Measurements from ENCODE around the gene STAT1.
"Not testable (repeated sequence)": the region's sequence is repeated elsewhere in the genome, so short reads cannot be mapped to it uniquely, and the experiment has no call there.

Gene STAT1

GRCh38 chr2:191006297-191006696 lies 7.7 kb downstream of the STAT1 start:
- DNase-seq, result no peak

DNA sequence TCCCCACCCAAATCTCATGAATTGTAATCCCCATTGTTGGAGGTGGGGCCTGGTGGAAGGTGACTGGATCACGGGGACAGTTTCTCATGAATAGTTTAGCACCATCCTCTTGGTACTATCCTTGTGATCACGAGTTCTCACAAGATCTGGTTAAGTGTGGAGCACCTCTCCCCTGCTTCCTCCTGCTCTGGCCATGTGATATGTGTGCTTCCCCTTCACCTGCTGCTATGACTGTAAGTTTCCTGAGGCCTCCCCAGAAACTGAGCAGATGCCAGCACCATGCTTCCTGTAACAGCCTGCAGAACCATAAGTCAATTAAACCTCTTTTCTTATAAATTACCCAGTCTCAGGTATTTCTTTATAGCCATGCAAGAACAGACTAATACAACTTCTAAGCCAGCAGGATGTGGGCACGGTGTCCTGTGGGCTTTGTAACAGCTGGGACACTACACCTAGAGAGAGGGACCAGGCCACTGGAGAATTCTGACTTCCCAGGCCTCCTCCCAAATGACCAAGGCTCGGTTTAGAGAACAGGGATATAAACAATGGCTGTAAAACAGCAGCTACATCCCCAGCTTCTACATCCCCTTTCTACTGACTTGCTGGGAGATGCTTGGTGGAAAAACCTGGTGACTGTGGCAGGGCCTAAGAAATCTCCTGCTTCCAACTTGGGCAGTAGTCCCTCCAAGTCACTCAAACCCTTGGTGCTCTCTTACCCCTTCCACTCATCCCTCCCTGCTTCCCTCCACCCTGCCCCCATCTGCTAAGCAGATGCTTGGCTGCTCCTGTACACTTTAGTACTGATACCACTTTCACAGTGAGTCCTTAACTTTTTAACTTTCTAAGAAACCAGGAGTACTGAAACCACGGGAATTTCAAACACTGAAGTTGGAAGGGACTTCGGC lies 10.3 kb downstream of the STAT1 start:
- no peak for DNase-seq

DNA sequence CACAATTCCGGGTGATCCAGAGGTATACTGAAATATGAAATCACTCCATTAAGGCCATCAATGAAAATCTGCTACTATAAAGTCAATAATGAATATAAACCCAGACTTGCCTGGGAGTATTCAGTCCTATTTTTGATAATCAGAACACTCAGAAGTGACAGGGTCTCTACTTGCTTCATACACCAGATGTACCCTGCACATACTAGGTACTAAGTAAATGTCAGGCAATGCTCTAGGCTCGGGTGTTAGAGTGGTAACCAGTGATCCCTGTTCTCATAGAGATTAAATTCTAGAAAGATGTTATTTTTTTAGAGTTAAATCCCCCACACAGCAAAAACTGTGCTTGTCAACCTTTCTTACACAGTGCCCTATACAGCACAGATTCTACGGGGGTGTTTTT lies 12.3 kb downstream of the STAT1 start:
- DNase-seq, result no peak

- DNase-seq, result no peak
Observed at GRCh38 chr2:191001032-191001431, 12.9 kb downstream of the STAT1 start.

DNA sequence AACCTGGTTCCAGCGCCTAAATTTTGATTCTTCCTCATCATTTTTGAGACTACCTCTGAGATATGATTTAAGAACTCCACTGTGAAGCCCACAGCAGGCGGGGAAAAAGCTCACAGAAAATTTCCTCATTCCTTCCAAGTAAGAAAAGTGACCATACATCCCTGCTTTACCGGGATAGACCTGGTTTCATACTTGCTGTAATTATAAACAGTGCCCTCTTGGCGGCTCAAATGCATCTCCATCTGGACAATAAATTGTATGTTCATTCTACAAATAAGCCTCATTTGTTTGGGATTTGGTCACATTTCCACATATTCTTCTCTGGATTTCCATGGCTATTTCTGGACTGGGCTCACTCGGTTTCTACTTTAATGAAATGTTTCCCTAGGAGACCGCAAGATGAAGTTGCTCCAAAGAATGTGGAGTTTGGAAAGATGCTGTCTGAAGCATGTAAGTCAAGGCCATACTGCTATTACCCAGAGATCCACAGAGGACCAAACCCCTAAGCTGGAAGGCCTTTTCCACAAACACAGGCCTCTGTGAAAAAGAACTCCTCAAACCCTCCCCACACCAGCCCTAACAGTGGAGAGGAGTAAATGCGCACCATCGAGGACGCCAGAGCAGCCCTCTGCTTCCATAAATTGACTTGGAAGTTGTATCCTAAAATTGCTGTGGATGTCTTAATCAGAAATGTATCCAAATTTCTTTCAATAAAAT lies 13.9 kb downstream of the STAT1 start:
- DNase-seq, result no peak

DNA sequence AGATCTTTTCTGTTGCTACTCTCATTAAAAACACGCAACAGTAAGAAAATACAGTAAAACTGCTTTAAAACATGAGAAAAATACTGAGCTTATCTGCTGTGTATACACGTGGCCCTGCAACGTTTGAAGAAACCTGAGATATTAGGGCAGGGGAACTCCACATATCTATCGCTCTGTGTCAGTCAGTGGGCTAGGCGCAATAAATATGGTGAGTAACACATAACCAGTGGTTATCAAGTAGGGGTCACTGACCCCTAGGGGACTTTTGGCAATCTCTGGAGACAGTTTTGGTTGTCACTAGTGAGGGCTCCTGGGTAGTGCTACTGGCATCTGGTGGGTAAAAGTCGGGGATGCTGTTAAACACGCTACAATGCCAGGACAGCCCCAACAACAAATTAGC lies 14.9 kb downstream of the STAT1 start:
- no peak for DNase-seq

GRCh38 chr2:190997526-190998113 lies 16.4 kb downstream of the STAT1 start:
- DNase-seq, result no peak

- DNase-seq, result no peak
Observed at GRCh38 chr2:190996947-190997346, 17.0 kb downstream of the STAT1 start.

- DNase-seq, result no peak
Observed at GRCh38 chr2:190996338-190996946, 17.5 kb downstream of the STAT1 start.

GRCh38 chr2:190995315-190995714 lies 18.7 kb downstream of the STAT1 start:
- DNase-seq, result not testable (repeated sequence)

DNA sequence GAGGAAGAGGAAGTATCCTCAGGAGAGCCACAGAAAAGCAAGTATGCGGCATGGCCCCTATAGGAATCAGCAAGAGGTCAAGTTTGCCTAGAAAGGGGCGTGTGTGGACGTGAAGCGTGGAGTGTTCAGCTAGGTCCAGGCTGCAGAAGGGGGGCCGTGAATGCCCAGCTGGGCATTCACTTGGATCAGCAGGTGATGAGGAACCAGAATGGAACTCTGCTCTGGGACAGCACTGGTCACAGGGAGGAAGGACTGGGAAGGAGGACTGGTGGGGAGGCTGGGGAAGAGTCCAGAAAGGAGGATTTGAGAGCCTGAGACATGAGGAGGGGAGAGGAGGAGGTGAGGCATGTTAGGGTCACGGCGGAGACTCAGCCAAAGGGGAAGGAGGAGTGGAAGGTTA lies 19.8 kb downstream of the STAT1 start:
- no peak for DNase-seq

- no peak for DNase-seq
Observed at GRCh38 chr2:190993292-190993643, 20.7 kb downstream of the STAT1 start.

- no peak for DNase-seq
Observed at GRCh38 chr2:190990132-190990531, 23.8 kb downstream of the STAT1 start.

DNA sequence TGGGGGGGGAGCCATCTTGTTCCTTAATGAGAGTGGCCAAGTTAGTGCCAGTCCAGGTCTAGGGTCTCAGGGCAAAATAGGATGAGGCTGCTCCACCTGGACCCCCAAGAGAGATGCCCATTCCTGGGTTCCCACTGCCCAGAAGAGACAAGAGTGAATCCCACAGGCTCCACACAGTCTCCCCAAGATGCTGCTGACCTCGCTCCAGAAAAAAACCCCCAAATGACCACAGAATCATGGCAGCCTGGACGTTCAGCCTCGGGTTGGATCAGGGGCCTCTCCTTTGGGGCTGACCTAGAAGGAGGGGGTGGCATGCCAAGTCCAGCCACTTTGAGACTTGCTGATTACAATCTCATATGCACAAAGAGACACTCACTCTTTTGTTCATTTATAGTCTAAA lies 25.1 kb downstream of the STAT1 start:
- no peak for DNase-seq

GRCh38 chr2:190987938-190988337 lies 26.0 kb downstream of the STAT1 start:
- DNase-seq, result no peak

GRCh38 chr2:190987116-190987515 lies 26.9 kb downstream of the STAT1 start:
- no peak for DNase-seq

DNA sequence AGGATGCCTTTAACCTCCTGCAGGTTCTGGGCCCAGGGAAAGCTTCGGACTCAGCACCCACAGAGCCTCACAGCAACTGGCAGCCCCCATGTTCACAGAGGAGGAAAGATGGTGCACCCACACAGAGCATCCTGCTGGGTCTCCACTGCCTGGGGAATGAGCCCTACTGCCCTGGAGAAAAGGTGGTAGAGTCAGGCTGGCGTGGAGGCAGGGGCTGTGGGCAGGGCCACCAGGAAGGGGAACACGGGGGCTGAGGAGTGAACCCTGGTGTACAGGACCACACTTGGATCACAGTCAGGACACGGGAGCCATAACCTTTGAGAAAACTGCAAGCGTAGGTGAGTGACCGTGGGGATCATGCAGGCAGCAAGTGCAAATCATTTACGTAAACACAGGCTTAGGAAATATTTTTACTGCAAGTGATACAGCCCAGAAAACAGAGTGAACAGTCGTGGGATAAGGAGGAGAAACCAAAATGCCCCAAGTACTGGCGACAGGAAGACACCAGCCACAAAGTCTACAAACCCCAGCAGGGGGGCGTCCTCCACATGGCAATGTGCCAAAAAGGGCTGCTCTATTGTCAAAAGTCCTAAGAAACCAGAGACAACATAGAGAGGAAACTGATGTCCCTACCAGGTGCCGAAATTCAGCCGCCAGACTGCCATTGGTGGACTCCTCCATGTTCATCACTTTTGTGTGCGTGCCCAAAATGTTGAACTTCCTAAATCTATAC lies 27.6 kb downstream of the STAT1 start:
- DNase-seq, result no peak

DNA sequence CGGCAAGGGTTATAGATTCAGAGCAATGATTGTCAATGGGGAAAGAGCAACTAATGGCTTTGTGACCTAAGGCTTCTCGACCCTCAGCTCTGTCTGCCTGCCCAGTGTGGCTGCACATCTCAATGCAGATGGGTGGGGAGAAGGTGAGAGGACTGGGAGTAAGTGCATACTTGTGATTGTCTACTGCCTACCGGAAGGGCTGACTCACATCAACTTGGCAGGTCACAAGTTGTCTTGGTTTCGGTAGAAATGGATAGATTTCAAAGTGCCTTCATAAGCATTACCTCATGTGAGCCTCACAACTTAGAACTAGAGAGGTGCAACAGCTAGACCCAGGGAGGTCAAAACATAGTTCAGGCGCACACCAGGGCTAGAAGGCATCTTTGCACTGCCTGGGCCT lies 29.4 kb downstream of the STAT1 start:
- DNase-seq, result no peak

- DNase-seq, result no peak
Observed at GRCh38 chr2:190982262-190983034, 31.5 kb downstream of the STAT1 start.

DNA sequence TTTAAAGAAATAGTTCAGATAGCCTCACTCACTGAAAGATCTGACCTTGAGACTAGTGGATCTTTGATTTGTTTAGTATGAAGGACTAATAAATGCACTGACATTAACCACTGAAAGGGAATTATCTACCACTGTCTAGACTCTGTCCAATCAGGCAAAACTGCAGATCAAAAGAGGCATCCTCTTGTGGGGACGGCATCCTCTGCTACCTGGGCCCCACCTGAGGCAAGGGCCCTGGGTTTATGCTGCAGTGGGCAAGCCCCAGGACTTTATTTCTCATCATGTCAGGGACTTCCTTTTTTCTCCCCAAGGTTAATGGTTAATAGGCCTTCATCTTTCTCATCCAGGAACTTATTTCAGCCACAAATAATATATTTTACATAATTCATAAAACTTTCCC lies 32.2 kb downstream of the STAT1 start:
- no peak for DNase-seq

DNA sequence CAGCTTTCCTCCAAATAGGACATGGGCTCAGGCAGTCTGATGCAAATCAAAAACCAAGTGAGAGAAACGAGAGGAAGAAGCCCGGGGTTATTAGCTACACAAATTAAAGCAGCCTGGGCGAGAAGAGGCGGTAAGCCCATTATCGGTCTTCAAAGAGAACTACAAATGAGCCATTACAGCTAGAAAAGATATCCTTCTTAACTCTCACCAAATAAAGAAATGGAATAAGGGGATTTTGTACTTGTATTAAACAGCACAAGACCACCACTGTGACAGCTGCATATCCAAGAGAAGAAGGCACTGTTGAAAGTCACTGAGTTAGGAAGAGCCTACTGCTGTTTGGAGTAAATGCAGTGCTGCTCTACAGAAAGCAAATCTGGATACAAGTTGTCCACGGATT lies 32.6 kb downstream of the STAT1 start:
- no peak for DNase-seq

DNA sequence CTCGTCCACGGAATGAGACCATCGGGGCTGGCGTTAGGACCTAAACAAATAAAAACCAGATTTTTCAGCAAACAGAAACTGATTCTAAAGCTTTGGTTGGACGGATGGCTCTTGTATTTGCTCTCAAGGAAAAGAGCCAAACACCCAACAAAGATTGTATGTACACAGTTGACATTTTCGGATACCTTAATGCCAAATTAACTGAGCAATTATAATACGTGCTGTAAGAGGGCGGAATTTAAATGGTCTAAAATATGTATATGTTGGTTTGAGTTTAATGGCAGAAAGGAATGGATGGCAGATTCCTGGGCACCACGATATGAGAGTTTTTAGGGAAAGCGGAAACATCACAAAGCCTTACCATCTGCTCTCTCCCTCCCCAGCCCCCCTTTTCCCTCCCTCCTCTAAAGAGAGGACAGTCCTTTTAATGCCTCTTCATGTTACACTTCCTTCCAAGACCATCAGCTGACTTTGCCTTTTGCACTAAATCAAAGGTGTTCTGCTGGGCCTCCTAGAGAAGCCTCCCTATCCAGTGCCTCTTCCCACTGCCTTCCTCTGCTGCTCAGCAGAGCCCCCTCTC lies 33.3 kb downstream of the STAT1 start:
- DNase-seq, result no peak
